GM12872 (cell line): ENCODE data around the gene OR5P2.

Experiments used
- CTCF ChIP-seq: IDR thresholded peaks from 3 replicates; pipeline ENCODE4 v1.5.1; 2011; ENCODE audit warnings: low read depth, mild to moderate bottlenecking, low read length, moderate library complexity; ENCODE audit not compliant: insufficient read depth

OR5P2 gene

GRCh38 chr11:7793233-7793632 lies 3.5 kb downstream of the OR5P2 start:
- no peak for TF ChIP-seq CTCF

GRCh38 chr11:7787239-7787638 lies 9.5 kb downstream of the OR5P2 start:
- no peak for TF ChIP-seq CTCF

- no peak for TF ChIP-seq CTCF
Measured at GRCh38 chr11:7775689-7776088, 21.1 kb downstream of the OR5P2 start.

- no peak for TF ChIP-seq CTCF
Measured at GRCh38 chr11:7759010-7759409, 37.7 kb downstream of the OR5P2 start.

GRCh38 chr11:7749456-7749855 lies 47.3 kb downstream of the OR5P2 start:
- TF ChIP-seq CTCF = no peak
